Heart left ventricle (tissue), 13 donors: ENCODE results near the gene C2CD4A.

ENCODE experiments used
- CTCF ChIP-seq, 12 donors: fragments of 200-600 bp; sonication (generic) in 4 of 12; IDR thresholded peaks; one replicate each; pipeline versions ENCODE4 v1.5.0 to v1.8.0; 2018 to 2022; ENCODE audit warnings: antibody characterized with exemption in 12 of 12, mild to moderate bottlenecking in 5 of 12
- POLR2A ChIP-seq, 2 donors: fragments of 450-650 bp; IDR thresholded peaks; one replicate each; pipeline ENCODE4 v1.6.1; 2017; ENCODE audit warnings: antibody characterized with exemption in 2 of 2, mild to moderate bottlenecking in 2 of 2, moderate library complexity in 2 of 2
- donor health status: ischemic (EF 13 %, LVEDD 7.1; RV severe dilation, severe dysfunction).
- donor health status: DM: no; HTN: yes; CAD: no.
- donor health status: DM: no; HTN: no; CAD: no.
- donor health status: ischemic (EF 25% LVEDD 6.9; RV normal size, moderate dysfunction).
- donor health status: ischemic (EF 25% LVEDD 5.7; RV mildly dilated, moderate dysfunction).
- donor health status: ischemic (EF 35%, LVEDD 5.7; RV mildly dilated, moderate dysfunction).
- donor health status: nonischemic (EF 11% LVEDD 7.7; RV severe dilation, severe dysfunction).
- donor health status: DM: yes; HTN: yes; CAD: no.
- donor health status: PGD.
- donor health status: ischemic (EF 29% LVEDD 5.4; RV normal size, mild dysfunction).
- donor health status: nonischemic (EF 23%, LVEDD 6.1; RV moderate dilation, normal function).

DNA sequence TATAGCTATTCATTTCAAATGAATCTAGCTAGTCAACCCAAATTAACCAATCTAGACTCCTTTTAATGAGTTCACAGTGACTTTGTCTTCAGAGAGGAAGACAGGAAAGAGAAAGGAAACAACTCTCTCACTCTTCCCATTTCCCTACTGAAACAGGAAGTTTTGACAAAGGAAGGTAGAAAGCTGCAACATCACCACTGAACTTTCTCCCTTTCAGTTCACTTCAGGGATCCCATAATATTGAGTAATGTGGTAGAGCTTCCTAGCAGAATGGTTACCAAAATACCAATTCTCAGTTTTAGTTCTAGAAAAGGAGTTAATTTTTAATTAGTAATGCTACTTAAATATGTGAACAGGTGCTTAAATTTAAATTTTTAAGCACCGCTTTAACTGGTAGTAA lies 14.1 kb upstream of the C2CD4A start:
- no peak for TF ChIP-seq CTCF (IDR thresholded peaks at IDR 0.05)
- no peak for TF ChIP-seq POLR2A (IDR thresholded peaks at IDR 0.05)
